AG04449 (cell line): ENCODE results near the gene MPP2.

Experiments
- CTCF ChIA-PET: fragments of 350-600 bp; formaldehyde crosslinking; extraction: SDS; loops from one replicate; lab custom pipeline; 2021; ENCODE audit warnings: antibody characterized with exemption; lab: Yijun Ruan, JAX
- POLR2A ChIA-PET: fragments of 400-600, 350-600 bp; formaldehyde crosslinking; extraction: SDS; loops from one replicate; lab custom pipeline; 2020; ENCODE audit warnings: antibody characterized with exemption, inconsistent platforms; lab: Yijun Ruan, JAX
- DNase-seq: peaks from one replicate; pipeline ENCODE4 v3.0.0-alpha.2; 2010; ENCODE audit warnings: low read depth, low spot score
- H3K4me3 ChIP-seq: 2 replicates; pipeline ENCODE4 v1.5.1; 2011; ENCODE audit warnings: low read depth, mild to moderate bottlenecking, control low read depth, low read length
- CTCF ChIP-seq: IDR thresholded peaks from one replicate; pipeline ENCODE4 v1.5.1; 2011; ENCODE audit warnings: mild to moderate bottlenecking, moderate library complexity, low read length, control low read depth, inconsistent platforms; ENCODE audit not compliant: insufficient read depth; ENCODE audit errors: missing control alignments

MPP2 gene

GRCh38 chr17:43907425-43907981 lies at the start of gene MPP2:
Gene MPP2 (minus strand): TSS chr17:43907536. CDS start chr17:43904460, 3,076 bp downstream.
- TF ChIP-seq CTCF: peak; percentile 32
- DNase-seq: no peak
- CTCF ChIA-PET: interaction anchor here (0.8 to 6.7 kb wide), 17 partner anchors 9 to 616 kb away, joined by 3 to 66 read pairs (median 5); partner anchors contain the start of gene CD300LG
- H3K4me3 ChIP-seq: peak within 1 kb of the TSS; percentile 74
- POLR2A ChIA-PET: interaction anchor here (0.6 to 1.6 kb wide), 2 partner anchors 53 to 159 kb away, joined by 3 read pairs; partner anchors contain the start of gene LSM12

- no peak overlapping the region for H3K4me3 ChIP-seq
- TF ChIP-seq CTCF: no peak
- ChIA-PET CTCF (interaction anchor here (0.6 to 4.8 kb wide), 4 partner anchors 12 to 184 kb away, joined by 3 to 42 read pairs (median 4); no protein-coding TSS in a partner anchor), POLR2A (no interaction called here)
- DNase-seq: no peak
Observed at GRCh38 chr17:43956222-43956621, 48.9 kb upstream of the MPP2 start.

- no peak for DNase-seq
- ChIA-PET CTCF (interaction anchor here (1.1 to 5.1 kb wide), 3 partner anchors 9 to 44 kb away, joined by 3 to 28 read pairs (median 5); partner anchors contain the start of gene PPY), POLR2A (no interaction called here)
- no peak for TF ChIP-seq CTCF
- H3K4me3 ChIP-seq: no peak within 1 kb of the TSS
Observed at GRCh38 chr17:43953746-43954145, 46.4 kb upstream of the MPP2 start, which contains the start of gene PYY. Gene PYY (minus strand): TSS chr17:43953940. CDS start chr17:43953483, 457 bp downstream.

GRCh38 chr17:43952724-43953666 lies 45.7 kb upstream of the MPP2 start:
- H3K4me3 ChIP-seq: no peak overlapping the region
- TF ChIP-seq CTCF: no peak
- POLR2A ChIA-PET: no interaction called here
- CTCF ChIA-PET: interaction anchor here (1.1 to 5.1 kb wide), 2 partner anchors 8 to 10 kb away, joined by 3 to 28 read pairs; partner anchors contain the start of gene PPY
- no peak for DNase-seq

- TF ChIP-seq CTCF: no peak
- CTCF ChIA-PET: interaction anchor here (1.2 to 5.1 kb wide), 2 partner anchors 9 to 12 kb away, joined by 3 to 28 read pairs; partner anchors contain the start of gene PPY
- POLR2A ChIA-PET: no interaction called here
- DNase-seq: no peak
- H3K4me3 ChIP-seq: no peak overlapping the region
Observed at GRCh38 chr17:43952351-43952723, 45.0 kb upstream of the MPP2 start.
